ENCODE data around the gene PRR7.
A peak's percentile ranks its signal among the peaks of the same experiment; 100 is the strongest.

PRR7 gene

DNA sequence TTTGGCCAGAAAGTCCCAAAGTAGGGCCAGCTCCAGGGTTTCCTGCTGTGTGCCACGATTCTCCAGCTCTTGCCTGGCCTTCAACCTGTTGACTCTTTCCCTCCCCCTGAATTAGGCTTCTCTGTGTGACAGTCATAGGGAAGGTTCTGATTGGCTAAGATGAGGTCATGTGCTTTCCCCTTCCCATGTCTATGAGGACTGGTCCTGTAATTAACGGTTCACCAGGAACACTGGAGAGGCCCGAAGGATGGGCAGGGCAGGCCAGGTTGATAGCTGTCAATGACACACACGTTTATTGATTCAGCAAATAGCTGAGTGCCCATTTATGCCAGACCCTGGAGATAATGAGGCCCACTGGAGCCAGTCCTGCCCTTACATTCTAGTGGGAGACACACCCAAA, 9.0 kb upstream of the PRR7 start:
- DNase-seq (ENCODE audit: low spot score) = no peak

DNA sequence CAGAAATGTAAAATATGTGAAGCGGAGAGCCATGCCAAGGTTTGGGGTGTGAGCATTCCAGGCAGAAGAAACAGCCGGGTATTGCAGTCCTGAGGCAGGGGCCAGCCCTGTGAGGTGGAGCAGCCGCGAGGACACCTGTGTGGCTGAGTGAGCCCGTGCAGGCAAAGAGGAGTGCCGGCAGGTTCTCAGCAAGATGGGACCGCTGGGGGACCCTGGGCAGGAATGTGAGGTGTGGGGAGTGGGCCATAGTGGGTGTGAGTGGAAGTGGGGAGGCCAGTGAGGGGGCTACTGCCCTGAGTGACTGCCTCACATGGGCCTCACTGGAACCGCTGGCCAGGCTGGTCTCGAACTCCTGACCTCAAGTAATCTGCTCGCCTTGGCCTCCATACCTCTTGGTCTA, 8.1 kb upstream of the PRR7 start:
- no peak for DNase-seq (ENCODE audit: low spot score)

DNA sequence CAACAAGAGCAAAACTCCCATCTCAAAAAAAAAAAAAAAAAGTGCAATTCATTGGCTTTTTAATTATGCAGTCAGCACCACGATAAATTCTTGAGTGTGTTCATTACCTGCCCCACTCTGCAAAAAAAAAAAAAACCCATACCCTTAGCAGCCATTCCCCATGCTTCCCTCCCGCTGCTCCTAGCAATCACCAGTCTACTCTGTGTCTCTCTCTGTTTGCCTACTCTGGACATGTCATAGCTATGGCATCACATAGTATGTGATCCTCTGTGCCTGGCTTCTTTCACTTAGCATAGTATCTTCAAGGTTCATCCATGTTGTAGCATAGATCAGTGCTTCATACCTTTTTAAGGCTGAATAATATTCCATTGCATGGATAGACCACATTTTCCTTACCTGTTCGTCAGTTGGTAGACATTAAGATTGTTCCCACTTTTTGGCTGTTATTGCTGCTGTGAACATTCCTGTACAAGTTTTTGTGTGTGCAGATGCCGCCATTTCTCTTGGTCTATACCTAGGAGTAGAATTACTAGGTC, 7.0 kb upstream of the PRR7 start:
- DNase-seq (ENCODE audit: low spot score) = no peak

DNA sequence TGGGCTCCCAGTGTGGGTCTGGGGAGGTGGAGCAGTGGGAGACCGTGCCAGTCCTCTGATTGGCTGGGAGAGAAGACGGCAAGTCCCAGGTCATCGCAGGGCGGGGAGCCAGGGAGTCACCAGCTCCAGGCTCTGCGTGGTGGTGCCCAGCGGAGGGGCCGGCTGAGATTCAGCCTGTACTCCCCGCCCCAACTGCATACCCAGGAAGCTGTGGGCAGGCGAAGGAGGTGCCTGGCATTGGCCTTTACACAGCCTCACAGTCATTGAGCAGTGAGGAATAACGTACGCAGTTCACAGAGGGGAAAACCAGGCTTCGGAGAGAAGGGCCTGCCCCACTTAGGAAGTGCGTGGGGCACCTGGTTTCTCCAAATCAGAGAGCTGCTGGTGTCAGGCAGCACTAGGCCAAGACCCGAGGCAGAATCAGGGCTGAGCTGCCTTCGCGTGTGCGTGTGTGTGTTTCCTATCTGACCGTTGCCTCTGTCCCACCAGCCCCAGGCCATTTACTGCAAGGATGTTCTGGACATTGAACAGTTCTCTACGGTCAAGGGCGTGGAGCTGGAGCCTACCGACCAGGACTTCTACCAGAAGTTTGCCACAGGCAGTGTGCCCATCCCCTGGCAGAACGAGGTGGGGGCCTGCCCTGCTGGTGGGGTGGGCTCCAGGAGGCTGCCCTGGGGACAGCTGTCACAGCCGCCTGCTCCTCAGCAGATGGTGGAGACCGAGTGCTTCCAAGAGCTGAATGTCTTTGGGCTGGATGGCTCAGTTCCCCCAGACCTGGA, 6.2 kb upstream of the PRR7 start:
- DNase-seq (ENCODE audit: low spot score) = no peak

DNA sequence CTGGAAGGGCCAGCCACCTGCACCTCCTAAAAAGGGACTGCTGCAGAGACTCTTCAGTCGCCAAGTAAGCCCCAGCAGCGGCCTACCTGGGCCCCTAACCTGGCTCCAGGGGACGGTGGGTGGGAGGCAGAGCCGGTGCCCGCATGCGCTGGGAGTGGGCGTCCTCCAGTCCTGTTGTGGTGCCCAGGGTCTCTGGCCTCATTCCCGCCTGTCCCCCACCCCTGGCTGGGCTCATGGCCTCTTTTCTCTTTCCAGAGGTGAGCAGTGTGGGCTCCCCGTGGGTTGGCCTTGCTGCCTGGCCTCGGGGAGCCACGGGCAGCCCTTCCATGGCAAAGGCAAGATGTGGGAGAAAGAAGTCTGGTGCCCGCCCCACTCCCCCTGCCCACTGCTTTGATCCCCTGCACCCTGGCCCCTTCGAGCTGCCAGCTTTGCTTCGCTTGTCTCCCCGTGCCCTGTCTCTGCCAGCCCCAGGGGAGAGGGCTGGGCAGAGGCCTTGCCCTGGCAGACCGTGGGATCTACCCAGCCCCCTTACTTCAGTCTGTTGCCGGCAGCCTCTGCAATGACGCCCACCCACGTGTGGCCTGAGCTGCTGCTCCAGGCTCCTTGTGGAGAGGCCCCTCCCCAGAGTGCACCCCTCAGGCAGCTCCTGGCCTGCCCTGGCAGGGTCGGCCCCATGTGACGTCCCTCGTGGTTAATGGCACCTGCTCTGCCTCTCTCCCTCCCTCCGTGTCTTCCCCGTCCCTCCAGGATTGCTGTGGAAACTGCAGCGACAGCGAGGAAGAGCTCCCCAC, 5.4 kb upstream of the PRR7 start:
- no peak for DNase-seq (ENCODE audit: low spot score)

DNA sequence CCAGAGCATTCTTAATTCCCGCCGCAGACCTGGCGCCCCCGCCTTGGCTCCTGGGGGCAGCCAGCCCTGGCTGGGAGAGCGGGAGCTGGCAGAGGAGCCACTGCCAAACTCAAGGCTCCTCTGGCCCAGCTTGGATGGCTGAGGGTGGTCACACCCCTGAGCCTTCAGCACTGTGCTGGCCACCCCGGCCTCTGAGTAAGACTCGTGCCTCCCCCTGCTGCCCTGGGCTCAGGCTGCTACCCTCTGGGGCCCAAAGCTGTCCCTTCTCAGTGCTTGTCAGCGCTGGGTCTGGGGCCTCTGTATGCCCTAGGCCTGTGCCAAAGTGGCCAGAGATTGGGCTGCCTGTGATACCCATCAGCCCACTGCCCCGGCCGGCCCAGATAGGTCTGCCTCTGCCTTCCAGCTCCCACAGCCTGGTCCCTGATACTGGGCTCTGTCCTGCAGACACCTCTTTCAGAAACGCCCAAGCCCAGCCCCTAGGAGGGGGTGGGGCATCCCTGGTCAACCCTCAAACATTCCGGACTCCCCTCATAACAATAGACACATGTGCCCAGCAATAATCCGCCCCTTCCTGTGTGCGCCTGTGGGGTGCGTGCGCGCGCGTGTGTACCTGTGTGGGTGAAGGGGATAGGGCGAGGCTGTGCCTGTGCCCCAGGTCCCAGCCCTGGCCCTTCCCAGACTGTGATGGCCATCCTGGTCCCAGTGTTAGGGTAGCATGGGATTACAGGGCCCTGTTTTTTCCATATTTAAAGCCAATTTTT, 4.4 kb upstream of the PRR7 start:
- no peak for DNase-seq (ENCODE audit: low spot score)

DNA sequence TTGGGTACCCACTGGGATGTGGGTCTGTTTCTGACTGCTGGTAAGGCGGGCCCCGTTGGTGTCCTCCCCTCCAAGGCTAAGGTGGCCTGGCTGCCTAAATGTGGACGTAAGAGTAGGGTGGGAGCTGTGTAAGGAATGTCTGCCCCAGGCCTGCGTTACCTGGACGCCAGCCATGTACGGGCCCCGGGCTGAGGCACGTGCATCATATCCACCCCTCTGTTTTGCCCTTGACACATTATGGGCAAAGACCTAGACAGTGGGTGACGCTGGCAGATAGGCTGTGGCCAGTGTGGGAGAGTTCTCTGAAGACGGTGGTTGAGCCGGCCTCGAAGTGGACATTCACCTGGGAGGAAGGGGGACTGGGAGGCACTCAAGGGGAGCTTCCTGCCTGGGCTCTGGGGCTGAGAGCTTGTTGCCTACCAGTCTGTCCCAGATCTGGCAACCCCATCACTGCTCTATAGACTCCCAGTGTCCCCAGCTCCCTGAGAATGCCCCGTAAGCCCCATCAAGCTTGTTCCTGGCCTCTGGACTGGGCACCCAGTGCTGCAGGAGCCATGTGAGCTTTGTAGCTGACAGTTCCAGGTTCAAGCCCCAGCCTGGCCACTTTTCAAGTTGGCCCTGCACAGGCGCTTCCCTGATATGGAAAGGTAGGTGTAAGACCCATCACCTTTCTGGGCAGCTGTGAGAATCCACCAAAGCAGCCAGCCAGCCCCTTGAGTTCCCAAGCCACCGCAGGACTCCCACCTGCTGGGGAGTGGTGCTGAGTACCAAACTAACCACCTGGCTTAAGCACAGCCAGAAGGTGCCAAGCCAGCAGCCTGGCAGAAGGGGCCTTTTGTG, 3.2 kb upstream of the PRR7 start:
- DNase-seq (ENCODE audit: low spot score) = no peak

DNA sequence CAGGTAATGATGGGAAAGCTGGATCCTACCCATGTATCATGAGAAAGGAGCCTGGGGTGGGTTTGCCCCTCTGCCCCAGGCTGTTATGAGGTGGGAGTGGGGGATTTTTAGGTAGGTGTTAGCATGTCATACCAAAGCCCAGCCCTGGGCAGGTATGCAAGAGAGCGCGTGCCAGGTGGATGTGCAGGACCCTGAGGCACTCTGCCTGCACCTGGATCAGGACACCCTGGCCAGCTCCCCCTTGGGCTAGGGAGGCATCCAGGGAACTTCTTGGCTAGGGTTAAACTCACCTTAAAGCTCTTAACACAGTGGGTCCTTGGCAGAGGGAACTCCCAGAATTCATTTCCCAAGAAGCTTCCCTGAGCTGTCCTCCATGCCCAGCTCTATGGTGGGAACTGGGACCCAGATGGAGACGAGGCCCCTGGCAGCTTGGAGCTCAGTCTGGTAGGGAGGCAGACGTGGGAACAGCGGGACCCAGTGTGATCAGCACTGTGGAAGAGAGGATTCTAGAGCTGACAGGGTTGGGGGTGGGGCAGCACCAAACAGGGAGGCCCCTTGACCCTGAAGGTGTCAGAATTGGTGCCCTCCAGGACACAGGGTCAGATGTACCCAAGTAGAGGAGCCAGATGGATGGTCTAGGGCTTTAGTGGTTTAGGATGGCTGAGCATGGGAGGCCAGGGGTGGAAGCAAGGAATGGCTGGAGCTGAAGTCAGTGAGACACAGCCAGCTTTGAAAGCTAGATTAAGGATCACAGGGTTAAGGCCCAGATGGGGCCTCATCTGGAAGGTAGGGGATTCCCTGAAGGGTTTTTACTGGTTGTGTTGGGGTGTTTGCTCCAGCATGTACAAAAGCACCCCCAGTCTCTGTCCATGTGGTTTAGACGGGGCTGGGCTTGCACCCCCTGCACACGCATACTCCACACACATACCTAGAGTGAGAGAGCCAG, 2.2 kb upstream of the PRR7 start:
- DNase-seq (ENCODE audit: low spot score) = no peak

DNA sequence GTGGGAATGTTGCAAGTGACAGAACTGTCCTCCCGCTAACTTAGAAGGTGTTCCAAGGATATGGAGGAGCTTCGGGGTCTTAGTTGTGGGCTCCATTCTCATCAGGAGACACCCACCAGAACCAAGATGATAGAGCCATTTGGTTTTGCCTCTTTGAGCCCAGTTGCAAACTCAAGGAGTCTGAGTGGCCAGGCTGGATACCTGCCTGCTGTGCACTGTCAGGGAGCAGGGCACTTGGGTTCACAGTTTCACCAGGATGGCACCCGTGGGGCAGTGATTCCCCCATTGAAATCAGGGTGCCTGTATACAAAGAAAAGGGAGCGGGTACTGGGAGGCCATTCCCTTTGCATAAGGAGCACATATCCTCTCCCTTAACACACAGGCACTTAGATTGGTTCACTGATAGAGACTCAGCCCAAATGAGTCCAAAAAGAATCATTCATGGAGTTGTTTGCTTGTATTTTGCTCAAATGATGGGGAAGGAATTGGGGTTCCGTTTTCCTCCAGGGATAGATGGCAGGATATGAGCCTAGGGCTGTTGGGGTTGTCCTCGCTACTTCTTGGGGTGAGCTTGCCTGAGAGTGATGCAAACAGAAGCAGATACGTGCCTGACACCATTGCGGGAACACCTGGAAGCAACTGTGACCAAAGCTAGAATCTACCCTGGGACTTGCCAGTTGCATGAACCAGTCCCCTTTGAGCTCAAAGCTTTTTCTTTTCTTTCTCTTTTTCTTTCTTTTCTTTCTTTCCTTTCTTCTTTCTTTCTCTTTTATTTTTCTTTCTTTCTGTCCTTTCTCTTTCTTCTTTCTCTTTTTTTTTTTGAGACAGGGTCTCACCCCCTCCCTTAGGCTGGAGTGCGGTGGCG, 1.3 kb upstream of the PRR7 start:
- DNase-seq (ENCODE audit: low spot score) = no peak

DNA sequence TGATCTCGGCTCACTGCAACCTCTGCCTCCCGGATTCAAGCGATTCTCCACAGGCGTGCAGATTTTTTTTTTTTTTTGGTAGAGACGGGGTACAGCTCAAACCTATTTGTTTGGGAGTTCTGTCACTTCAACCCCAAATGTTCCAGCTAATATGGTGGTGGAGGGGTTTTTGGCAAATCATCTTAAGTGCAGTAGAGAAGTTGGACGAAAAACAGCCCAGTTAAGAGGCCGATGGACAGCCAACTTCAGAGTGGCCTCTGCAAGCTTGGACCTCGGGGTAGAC, 756 bp upstream of the PRR7 start:
- DNase-seq (ENCODE audit: low spot score) = no peak

DNA sequence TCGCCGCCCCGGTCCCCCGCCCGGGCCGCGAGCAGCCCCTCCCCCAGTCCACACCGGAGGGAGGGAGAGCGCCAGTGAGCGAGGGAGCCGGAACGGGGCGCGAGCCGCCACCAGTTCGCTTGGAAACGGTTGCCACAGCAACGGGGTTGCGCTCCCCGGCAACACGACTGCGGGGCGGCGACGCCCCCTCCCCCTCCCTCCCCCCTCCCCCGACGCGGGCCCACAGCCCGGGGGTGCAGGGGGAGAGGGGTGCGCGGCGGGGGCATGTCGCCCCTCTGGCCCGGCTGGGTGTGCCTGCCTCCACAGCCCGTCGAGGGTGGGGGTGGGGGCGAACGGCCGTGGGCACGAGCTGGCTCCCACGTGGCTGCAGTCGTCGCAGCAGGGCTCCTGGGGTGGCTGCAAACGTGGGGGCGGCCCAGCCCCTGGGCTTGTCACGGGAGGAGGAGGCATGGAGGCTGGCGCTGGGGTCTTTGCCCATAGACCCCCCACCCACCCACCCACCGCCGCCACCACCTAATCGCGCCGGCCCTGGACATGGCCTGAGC, 524 bp downstream of the PRR7 start:
- peak; percentile 79 for DNase-seq (ENCODE audit: low spot score)

DNA sequence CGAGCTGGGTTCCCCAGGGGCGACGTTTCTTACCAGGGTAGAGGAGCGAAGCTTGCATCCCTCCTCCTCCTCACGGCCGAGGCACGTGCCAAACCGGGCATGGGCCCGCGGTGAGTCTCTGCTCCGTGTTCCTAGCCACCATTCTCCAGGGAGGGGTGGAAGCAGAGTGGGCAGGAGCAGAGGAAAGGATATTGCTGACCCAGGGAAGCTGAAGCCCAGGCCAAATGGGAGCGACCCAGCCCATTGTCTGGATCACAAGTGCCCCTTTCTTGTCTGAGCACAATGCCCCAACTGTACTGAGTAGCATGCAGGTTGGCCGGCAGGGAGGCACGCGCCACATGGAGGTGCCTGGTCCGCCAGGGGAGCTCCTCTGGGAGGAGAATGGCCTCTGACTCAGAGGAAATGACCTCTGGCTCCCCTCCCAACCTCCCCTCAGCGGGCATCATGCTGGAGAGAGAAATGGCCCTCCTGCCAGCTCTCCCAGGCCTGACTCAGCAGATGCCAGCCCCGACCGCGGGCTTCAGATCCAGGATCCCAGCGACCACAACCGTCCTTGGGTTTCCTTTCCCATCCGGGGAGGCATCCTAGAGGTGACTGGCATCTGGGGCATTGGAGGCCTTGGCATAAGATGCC, 1.1 kb downstream of the PRR7 start:
- DNase-seq (ENCODE audit: low spot score) = peak; percentile 77

DNA sequence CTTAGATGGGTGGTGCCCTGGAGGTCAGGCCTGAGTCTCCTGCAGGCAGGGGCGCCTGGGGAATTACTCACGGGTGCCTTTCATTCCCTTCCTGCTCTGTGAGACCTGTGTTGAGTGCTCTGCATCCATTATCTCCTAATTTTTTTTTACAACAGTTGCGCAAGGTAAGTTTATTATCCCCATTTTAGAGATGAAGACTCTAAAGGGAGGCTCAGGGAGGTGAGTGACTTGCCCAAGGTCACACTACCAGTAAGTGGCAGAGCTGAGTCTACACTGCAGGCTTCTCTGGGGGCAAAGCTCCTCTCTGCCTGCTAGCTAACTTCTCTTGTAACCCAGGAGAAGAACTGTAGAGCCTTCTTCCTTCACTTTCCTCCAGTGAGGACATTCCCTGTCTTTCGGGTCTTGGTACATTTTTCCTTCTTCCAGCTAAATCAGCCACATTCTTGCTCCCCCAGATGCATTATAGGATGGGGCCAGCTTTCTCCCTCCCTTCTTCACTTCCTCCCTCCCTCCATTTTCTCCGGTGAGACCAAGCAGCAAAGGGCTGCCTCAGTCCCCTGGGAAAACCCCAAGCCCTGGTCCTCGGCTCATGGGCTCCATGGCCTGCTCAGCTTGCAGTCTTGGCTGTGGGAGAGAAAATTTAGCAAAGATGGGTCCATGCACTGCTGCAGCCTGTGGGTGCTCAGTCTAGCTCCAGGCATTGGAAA, 1.8 kb downstream of the PRR7 start:
- DNase-seq (ENCODE audit: low spot score) = no peak

DNA sequence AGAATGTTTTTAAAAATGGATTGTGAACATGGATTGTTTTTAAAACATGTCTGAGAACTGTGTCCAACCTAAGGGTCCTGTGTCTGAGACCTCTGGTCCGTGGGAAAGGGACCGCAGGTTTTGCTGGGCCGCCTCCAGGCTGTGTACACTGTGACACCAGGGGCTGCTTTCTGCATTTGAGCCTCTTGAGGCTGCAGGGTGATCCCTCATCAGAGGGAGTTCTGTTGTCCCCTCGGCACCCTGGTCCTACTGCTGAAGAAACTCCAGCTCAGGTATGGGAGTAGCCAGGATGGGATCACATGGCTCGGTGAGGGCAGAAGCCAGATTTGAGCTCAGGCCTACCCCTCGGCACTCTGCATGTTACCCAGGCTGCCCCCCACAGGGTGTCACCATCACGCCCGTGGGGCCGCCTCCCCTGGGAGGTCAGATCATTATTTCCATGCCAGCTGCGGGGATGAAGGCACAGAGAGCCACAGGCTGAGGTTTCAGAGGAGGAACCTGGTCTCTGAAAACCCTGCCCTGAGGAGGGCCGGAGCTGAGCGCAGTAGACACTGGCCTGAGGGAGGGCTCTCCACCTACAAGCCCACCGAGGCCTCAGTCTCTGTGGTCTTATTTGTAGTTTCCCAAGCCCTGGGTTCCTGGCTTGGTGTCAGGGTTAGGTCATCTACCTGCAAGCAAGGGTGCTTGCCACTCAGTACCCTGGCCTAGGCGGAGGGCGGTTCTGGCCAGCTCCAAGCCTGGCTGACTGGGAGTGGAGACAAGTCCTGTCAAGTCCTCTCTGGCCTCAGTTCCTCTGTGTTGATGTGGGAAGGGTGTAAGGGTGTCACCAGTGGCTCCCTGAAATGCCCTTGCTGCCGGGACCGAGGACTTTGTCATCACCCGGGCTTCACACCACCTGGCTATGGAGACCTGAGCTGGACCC, 2.8 kb downstream of the PRR7 start:
- DNase-seq (ENCODE audit: low spot score) = no peak

DNA sequence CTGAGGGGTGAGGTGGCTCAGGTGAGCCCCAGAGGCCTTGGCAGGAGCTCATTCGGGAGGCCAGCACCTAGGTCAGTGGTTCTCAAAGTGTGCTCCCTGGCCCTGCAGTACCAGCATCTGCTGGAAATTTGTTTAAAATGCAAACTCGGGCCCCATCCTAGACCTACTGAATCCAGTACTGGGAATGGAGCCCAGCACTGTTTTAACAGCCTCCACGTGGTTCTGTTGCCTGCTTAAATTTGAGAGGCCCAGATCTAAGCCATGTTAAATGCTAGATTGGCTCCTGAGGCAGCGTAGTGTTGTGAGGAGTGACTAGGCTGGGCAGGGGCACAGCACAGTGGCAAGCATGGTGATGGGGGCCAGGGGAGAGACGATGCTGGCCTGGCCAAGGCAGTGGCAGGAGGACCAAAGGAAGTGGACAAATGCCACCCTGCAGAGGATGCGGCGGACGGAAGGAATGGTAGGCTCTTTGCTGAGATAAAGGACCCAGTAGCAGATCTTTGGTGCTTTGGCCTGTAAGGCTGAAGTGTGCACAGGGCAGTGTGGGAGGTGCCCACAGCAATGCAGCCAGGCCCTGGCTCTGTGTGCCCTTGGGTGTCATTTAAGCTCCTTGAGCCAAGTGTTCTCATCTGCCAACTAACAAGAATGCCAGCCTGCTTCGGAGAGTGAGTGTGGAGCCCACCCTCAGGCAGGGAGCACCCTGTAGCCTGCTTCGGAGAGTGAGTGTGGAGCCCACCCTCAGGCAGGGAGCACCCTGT, 4.2 kb downstream of the PRR7 start:
- DNase-seq (ENCODE audit: low spot score) = no peak

Data from AG08396 (cell line).